Activated B cell treated with CpG ODN at 0.5 μM for 24 hours (primary cell): ENCODE results near the gene TXNDC11. TPM values are rescaled to one million over a fixed set of nuclear protein-coding genes. Genes with fewer than 3 reads are reported as not detected.
A peak's percentile ranks its signal among the peaks of the same experiment; 100 is the strongest.
"Not testable (repeated sequence)": the region's sequence is repeated elsewhere in the genome, so short reads cannot be mapped to it uniquely, and the experiment has no call there.

Experiments used
- ATAC-seq: fragments of 200-7000 bp; cut with Tn5 transposase; one replicate; pipeline ENCODE4 v1.10.0; 2021; ENCODE audit warnings: low read depth, mild to moderate bottlenecking, moderate library complexity
- CTCF ChIA-PET: fragments of 350-600 bp; sonication (Branson Sonifier 250); formaldehyde crosslinking; loops from one replicate; lab custom pipeline; 2021; ENCODE audit warnings: antibody characterized with exemption; lab: Charles Lee
- POLR2A ChIA-PET: fragments of 350-600 bp; sonication (Branson Sonifier 250); formaldehyde crosslinking; loops from one replicate; lab custom pipeline; 2021; ENCODE audit warnings: antibody characterized with exemption; lab: Charles Lee
- DNase-seq: peaks from one replicate; pipeline ENCODE4 v3.0.0; 2022
- H3K27ac Mint-ChIP-seq: one replicate; pipeline ENCODE4 v1.8.0; 2020; ENCODE audit warnings: mixed read lengths
- H3K27me3 Mint-ChIP-seq: one replicate; pipeline ENCODE4 v1.8.0; 2021; ENCODE audit warnings: mixed read lengths
- H3K36me3 Mint-ChIP-seq: one replicate; pipeline ENCODE4 v1.8.0; 2021; ENCODE audit warnings: low read depth, mixed read lengths
- H3K4me1 Mint-ChIP-seq: one replicate; pipeline ENCODE4 v1.8.0; 2021; ENCODE audit warnings: mixed read lengths
- H3K4me3 Mint-ChIP-seq: one replicate; pipeline ENCODE4 v1.8.0; 2020; ENCODE audit warnings: mild to moderate bottlenecking, mixed read lengths
- H3K9me3 Mint-ChIP-seq: one replicate; pipeline ENCODE4 v1.8.0; 2020; ENCODE audit warnings: mixed read lengths
- CTCF ChIP-seq: fragments of 200-600 bp; IDR thresholded peaks from one replicate; pipeline ENCODE4 v1.8.0; 2022; ENCODE audit warnings: antibody characterized with exemption, mild to moderate bottlenecking
- intact Hi-C: fragments of 100-400 bp; cut with micrococcal nuclease; formaldehyde crosslinking; loops from one replicate; pipeline ENCODE4 v1.15.1; 2024
- total RNA-seq: library from RNA; stranded (reverse); gene quantifications from 2 replicates; pipeline ENCODE4 v1.2.3, GENCODE V29; 2022

The TXNDC11 gene
- 54.3 and 63.2 TPM in 2 replicates for total RNA-seq

DNA sequence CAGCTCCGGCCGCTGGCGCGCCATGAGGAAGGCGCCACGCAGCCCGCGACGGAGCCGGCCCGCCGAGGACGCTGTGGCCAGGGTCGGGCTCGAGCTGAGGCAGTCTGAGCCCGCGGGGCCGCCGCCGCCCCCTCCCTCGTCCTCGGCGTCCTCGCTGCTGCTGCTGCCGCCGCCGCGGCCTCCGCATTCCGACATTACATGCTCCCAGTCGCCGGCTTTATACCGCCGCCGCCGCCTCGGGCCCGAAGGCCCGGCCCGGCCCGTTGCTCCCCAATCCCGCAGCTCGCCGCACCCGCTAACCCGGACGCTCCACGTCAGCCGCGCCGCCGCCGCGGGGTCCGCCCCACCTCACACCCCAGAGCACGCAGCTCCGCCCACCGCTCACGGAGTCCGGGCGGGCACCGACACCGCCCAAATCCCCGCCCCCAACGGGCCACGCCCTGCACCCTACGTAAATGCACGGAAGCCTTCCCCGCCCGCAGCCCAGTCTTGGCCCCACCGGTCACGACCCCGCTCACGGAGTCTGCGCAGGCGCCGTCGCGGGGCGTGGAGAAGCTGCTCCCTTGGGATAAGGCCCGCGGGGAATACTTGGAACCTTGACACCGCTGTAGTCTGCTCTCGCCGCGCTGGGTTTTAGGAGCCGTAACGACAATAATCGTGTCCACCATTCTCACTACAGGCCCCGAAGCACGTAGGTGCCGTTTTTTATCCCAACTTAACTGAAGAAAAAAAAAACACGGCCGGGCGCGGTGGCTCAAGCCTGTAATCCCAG is at the start of gene TXNDC11:
TSS of gene TXNDC11 (minus strand) at position 322 of the 772 bp plus-strand sequence. CDS start at position 195, 127 bp downstream.
- DNase-seq: peak; percentile 100
- Mint-ChIP-seq H3K4me1 (peaks cover 58% of the 10 kb centered on the region), H3K36me3 (peaks cover 31% of the 10 kb centered on the region), H3K9me3 (no peaks in the 10 kb centered on the region), H3K4me3 (peak within 1 kb of the TSS; percentile 89), H3K27ac (peak within 1 kb of the TSS; percentile 89), H3K27me3 (no peaks in the 10 kb centered on the region)
- no peak for TF ChIP-seq CTCF
- CTCF ChIA-PET: interaction anchor here (0.6 to 3.7 kb wide), 9 partner anchors 11 to 777 kb away, joined by 3 to 32 read pairs (median 3); partner anchors contain the start of gene ZC3H7A
- intact Hi-C loops: loop anchor here (1.0 to 2.0 kb wide), 7 partner anchors 18 to 109 kb away; partner anchors contain the start of genes RSL1D1 and ZC3H7A
- ATAC-seq: peak; percentile 91
- POLR2A ChIA-PET: interaction anchor here (0.5 to 6.1 kb wide), 31 partner anchors 8 to 785 kb away, joined by 3 to 151 read pairs (median 7); partner anchors contain the start of genes GSPT1, LITAF, RSL1D1 and ZC3H7A

GRCh38 chr16:11791144-11791828 is 48.6 kb upstream of the TXNDC11 start:
- CTCF ChIA-PET: interaction anchor here (0.7 to 1.8 kb wide), 2 partner anchors 9 to 55 kb away, joined by 3 to 4 read pairs; no protein-coding TSS in a partner anchor
- POLR2A ChIA-PET: interaction anchor here (0.7 to 10.9 kb wide), 7 partner anchors 8 to 60 kb away, joined by 3 to 182 read pairs (median 3); partner anchors contain the start of gene TXNDC11
- no peak for TF ChIP-seq CTCF
- Mint-ChIP-seq H3K9me3 (no peaks in the 10 kb centered on the region), H3K27ac (peak overlapping the region; percentile 54), H3K36me3 (peaks cover 57% of the 10 kb centered on the region), H3K4me3 (no peak overlapping the region), H3K27me3 (no peaks in the 10 kb centered on the region), H3K4me1 (peaks cover 74% of the 10 kb centered on the region)
- DNase-seq (no peak), ATAC-seq (no peak)
- intact Hi-C loops: no loop called here

- no peak overlapping the region for H3K4me3 Mint-ChIP-seq
- peaks cover 72% of the 10 kb centered on the region for H3K4me1 Mint-ChIP-seq
- DNase-seq (no peak), ATAC-seq (no peak)
- intact Hi-C loops: no loop called here
- ChIA-PET CTCF (no interaction called here), POLR2A (interaction anchor here (1.0 kb wide), 1 partner anchor 36 kb away, joined by 4 read pairs; no protein-coding TSS in a partner anchor)
- no peak for TF ChIP-seq CTCF
- H3K27ac Mint-ChIP-seq: peak overlapping the region; percentile 83
- H3K9me3 Mint-ChIP-seq: no peaks in the 10 kb centered on the region
- H3K27me3 Mint-ChIP-seq: no peaks in the 10 kb centered on the region
- H3K36me3 Mint-ChIP-seq: peaks cover 37% of the 10 kb centered on the region
These were observed 46.3 kb upstream of the TXNDC11 start for GRCh38 chr16:11788914-11789313.

- peaks cover 36% of the 10 kb centered on the region for H3K36me3 Mint-ChIP-seq
- peak overlapping the region; percentile 83 for H3K27ac Mint-ChIP-seq
- ChIA-PET POLR2A (interaction anchor here (0.7 to 9.4 kb wide), 8 partner anchors 10 to 803 kb away, joined by 4 to 182 read pairs (median 32); partner anchors contain the start of genes TXNDC11 and ZC3H7A), CTCF (interaction anchor here (0.9 to 8.1 kb wide), 2 partner anchors 13 to 95 kb away, joined by 3 to 58 read pairs; partner anchors contain the start of gene ZC3H7A)
- DNase-seq, ATAC-seq, H3K9me3 Mint-ChIP-seq, H3K27me3 Mint-ChIP-seq: not testable (repeated sequence)
- intact Hi-C loops: loop anchor here (5.0 kb wide), 1 partner anchor 198 kb away; the partner anchor contains the start of gene LITAF
- peaks cover 77% of the 10 kb centered on the region for H3K4me1 Mint-ChIP-seq
- H3K4me3 Mint-ChIP-seq: peak overlapping the region; percentile 38
These were observed 42.4 kb upstream of the TXNDC11 start for GRCh38 chr16:11784980-11785599.

DNA sequence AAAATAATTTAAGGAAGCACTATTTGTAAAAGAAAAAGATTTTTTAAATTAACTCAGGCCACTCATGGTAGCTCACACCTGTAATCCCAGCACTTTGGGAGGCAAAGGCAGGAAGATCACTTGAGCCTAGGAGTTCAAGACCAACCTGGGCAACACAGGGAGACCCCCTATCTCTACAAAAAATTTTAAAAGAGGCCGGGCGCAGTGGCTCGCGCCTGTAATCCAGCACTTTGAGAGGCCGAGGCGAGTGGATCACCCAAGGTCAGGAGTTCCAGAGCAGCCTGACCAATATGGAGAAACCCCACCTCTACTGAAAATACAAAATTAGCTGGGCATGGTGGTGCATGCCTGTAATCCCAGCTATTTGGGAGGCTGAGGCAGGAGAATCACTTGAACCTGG is 41.7 kb upstream of the TXNDC11 start:
- H3K27me3 Mint-ChIP-seq, DNase-seq, H3K9me3 Mint-ChIP-seq, ATAC-seq: not testable (repeated sequence)
- H3K27ac Mint-ChIP-seq: peak overlapping the region; percentile 80
- H3K36me3 Mint-ChIP-seq: peaks cover 41% of the 10 kb centered on the region
- ChIA-PET CTCF (interaction anchor here (0.9 to 8.1 kb wide), 3 partner anchors 8 to 95 kb away, joined by 3 to 58 read pairs (median 4); partner anchors contain the start of gene ZC3H7A), POLR2A (interaction anchor here (0.7 to 9.4 kb wide), 8 partner anchors 11 to 802 kb away, joined by 3 to 182 read pairs (median 32); partner anchors contain the start of genes RSL1D1, TXNDC11 and ZC3H7A)
- peaks cover 76% of the 10 kb centered on the region for H3K4me1 Mint-ChIP-seq
- H3K4me3 Mint-ChIP-seq: peak overlapping the region; percentile 50
- intact Hi-C loops: loop anchor here (5.0 kb wide), 1 partner anchor 197 kb away; the partner anchor contains the start of gene LITAF
